GM12801 (cell line): ENCODE results near the gene PARP8.

Experiments used
- TF ChIP-seq, protein P1 (sequence below): IDR thresholded peaks from one replicate; pipeline ENCODE4 v1.5.1; 2011; ENCODE audit warnings: control low read depth; ENCODE audit not compliant: insufficient read length; ENCODE audit errors: extremely low read depth

Gene PARP8

DNA sequence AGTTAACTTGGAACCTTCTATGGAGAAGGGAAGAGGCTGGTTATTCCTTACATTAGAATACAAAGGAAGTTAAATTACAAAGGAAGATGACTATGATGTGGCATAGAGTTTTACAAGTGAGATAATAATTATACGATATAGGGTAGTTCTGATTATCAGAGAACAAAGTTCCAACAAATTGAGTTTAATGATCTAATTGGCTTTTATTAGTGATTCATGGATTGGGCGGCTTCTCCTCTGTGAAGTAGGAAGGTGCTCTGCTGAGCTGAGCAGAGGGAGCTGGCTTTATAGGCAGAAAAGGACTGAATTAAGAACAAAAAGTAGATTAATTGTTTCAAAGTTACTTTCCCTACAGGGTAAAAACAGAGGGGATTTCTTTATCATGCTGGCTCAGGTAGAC, 49.7 kb downstream of the PARP8 start:
- TF ChIP-seq, protein P1, sequence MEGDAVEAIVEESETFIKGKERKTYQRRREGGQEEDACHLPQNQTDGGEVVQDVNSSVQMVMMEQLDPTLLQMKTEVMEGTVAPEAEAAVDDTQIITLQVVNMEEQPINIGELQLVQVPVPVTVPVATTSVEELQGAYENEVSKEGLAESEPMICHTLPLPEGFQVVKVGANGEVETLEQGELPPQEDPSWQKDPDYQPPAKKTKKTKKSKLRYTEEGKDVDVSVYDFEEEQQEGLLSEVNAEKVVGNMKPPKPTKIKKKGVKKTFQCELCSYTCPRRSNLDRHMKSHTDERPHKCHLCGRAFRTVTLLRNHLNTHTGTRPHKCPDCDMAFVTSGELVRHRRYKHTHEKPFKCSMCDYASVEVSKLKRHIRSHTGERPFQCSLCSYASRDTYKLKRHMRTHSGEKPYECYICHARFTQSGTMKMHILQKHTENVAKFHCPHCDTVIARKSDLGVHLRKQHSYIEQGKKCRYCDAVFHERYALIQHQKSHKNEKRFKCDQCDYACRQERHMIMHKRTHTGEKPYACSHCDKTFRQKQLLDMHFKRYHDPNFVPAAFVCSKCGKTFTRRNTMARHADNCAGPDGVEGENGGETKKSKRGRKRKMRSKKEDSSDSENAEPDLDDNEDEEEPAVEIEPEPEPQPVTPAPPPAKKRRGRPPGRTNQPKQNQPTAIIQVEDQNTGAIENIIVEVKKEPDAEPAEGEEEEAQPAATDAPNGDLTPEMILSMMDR: no peak

DNA sequence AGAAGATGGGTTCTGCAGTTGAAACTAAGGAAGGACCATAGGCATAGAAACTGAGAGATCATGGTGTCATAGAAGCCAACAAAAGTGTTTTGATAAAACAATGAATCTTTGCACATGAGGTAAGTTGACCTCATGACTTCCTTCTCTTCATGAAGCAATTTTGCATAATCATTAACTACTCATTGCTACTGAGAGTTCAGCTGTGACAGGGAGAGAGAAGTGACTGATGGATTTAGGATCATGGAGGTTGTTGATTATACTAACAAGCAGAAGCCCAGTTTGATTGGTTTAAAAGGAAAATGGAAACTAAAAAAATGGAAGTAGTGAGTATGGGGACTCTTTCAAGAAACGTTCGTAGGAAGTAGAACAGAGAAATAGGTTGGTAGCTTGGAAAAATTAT, 51.2 kb downstream of the PARP8 start:
- TF ChIP-seq, protein P1: no peak

DNA sequence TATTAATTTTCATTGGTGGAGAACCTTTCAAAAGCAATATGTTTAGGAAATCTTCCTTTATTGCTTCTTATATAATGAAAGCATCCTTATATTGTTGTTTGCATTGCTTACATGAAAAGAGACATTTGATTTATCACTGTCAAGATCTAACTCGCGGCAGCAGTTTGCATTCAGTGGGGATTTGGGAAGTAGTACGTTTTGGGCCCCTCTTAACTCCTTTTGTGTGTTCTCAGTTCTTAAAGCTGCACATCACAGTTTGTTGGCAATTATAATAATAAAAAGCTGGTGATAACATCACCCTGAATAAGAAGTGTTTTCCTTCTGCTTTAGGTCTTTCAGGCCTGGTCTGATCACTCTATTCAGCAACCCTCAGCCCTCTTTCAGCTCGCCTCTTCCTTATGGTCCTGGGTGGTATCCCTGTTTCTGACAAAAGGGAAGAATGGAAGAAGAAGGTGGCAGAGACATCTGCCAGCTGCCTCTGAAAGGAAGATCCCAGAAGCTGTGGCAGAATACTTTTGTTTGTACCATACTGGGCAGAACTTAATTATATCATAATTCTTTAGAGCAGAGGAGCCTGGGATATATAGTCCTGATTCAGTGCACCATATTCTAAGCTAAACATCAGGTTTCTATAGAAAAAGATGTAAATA, 53.7 kb downstream of the PARP8 start:
- TF ChIP-seq, protein P1: no peak

DNA sequence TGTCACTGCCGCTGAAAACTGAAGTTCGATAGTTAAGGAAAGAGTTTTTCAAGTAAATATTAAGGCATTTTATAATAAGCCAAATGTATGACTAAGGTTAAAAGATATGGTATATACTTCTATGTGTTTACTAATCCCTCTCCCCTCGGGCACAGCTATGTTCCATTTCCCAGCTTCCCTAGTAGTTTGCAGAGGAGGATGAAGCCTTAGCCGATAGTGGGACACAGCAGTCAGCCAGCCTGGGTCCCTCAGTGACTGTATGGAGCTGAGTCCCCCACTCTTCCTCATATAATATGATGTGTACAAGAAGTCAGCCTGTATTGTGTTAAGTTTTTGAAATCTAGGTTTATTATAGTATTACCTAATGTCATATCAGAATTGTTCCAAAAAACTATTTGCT, 55.8 kb downstream of the PARP8 start:
- TF ChIP-seq, protein P1: no peak

DNA sequence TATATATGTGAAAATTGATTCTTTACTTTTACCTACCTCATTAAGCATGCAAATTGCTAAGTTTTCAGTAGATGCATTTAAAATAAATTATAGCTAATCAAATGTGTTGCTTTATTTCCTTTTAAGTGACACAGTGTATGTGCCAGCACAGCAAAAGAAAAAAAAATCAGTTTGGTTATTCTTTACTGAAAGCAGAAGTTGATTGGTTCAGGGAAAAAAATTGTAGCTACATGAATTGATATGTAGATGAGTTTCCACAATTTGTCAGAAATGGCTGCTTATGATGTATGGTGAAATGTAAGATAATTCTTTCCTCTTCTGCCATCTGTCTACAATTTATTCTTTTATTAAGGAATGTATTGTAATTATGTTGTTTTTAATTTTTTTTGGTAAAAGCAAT, 57.8 kb downstream of the PARP8 start:
- TF ChIP-seq, protein P1: no peak

DNA sequence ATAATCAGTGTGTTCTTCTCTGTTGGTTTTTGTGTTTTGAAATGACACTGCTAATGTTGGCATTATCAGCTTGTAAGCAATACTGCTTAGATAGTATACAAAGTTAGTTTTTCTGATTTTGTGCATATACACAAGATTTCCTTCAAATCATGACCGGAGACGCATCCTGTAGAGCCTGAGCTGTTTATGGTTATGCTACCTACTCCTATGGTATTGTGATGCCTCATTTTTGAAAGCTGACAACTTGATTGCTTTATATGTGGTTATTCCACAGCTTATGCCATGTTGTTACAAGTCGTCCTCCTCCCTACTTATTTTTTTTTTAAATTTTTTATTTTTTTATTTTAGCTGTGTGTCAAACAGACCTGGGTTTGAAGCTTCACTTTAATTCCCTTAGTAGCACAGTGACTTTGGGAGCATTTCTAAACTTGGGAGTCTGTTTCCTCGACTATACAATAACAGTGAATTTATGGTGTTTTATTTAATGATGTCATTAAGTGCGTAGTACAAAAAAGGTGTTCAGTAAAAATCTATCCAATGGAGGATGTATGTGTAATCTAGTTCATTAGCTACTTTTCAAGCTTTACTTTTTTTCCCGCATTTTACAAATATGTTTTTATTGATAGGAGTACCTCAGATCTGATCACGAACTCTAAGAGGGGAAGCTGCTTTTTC, 59.5 kb downstream of the PARP8 start:
- TF ChIP-seq, protein P1: no peak

DNA sequence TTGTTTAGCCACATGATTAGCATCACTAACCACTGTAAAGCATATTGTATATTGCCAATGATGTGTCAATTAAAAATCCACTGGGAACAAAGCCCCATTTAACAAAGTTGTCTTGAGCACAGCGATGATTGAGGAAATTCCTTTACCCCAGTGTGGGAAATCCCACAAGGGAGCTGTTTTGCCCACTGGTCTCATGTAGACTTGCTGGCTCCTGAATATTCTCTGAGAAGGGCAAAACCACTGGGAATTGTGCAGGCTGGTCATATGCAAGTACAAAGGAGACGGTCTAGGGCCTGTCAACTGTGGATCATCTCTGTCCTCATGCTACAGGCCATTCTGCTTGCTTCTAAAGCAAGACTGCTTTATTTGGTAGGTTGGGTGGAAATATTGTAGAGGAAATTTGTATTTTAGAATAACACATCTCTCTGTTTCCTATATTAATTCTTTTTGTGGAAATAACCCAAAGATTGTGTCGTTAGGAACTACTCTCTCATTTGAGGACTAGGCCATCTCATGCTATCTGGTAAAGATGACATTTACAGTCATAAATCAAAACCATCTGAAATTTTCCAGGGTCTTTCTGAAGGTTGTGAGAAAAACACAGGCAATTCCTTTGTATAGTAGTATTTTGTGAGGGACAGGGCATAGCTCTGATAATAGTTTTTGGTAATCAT, 60.2 kb downstream of the PARP8 start:
- TF ChIP-seq, protein P1: no peak
